Mesothelial cell of epicardium (in vitro differentiated cells): ENCODE results near the gene DMD. TPM values are rescaled to one million over a fixed set of nuclear protein-coding genes. Genes with fewer than 3 reads are reported as not detected.

Experiments
- microRNA-seq: library from miRNA; unstranded; fragments of <30 nt; microRNA quantifications from one replicate; pipeline ENCODE4 v1.2.0, GENCODE V29; 2021; ENCODE audit warnings: inconsistent platforms, mixed read lengths
- total RNA-seq: library from RNA; stranded (reverse); gene quantifications from 3 replicates; pipeline ENCODE4 v1.2.1, GENCODE V29; 2021

DMD gene
- total RNA-seq, 1 donor from 2014 or later: 79.4 TPM

Small RNA genes within 50 kb of the gene (microRNA-seq; reads per million reads assigned to microRNA genes)
- gene MIR3915: not detected
- not detected for gene MIR548F5
